Kidney (tissue), 14 donors: Measurements from ENCODE around the gene C7orf57. TPM values are rescaled to one million over a fixed set of nuclear protein-coding genes. Genes with fewer than 3 reads are reported as not detected.

Experiments used
- DNase-seq, 5 donors: peaks; one replicate each; pipeline ENCODE4 v3.0.0-alpha.2; 2013 to 2020
- FAIRE-seq: peaks from 2 replicates; lab custom pipeline; 2012; peaks lifted over from hg19 to GRCh38; lab: Jason Lieb, UNC
- H3K27ac ChIP-seq, 2 donors: one replicate each; pipeline ENCODE4 v1.7.0; 2013; ENCODE audit warnings: low read depth in 2 of 2, low read length in 2 of 2, inconsistent platforms in 1 of 2
- H3K27me3 ChIP-seq: one replicate; pipeline ENCODE4 v1.7.1; 2013; ENCODE audit warnings: low read length, inconsistent platforms; ENCODE audit not compliant: control insufficient read depth, insufficient read depth
- H3K36me3 ChIP-seq, 3 donors: one replicate each; pipeline versions ENCODE4 v1.7.0 to v1.7.1; 2013; ENCODE audit warnings: low read length in 3 of 3, control low read depth in 1 of 3, inconsistent platforms in 1 of 3; ENCODE audit not compliant: insufficient read depth in 3 of 3, control insufficient read depth in 2 of 3
- H3K4me1 ChIP-seq, 3 donors: one replicate each; pipeline versions ENCODE4 v1.7.0 to v1.7.1; 2013; ENCODE audit warnings: low read length in 3 of 3, inconsistent platforms in 1 of 3, low read depth in 1 of 3; ENCODE audit not compliant: control insufficient read depth in 2 of 3, insufficient read depth in 2 of 3
- H3K4me3 ChIP-seq, 3 donors: one replicate each; pipeline versions ENCODE4 v1.7.0 to v1.8.1; 2013; ENCODE audit warnings: low read length in 3 of 3, control low read depth in 1 of 3, inconsistent platforms in 1 of 3
- H3K9ac ChIP-seq, 3 donors: one replicate each; pipeline versions ENCODE4 v1.7.0 to v1.7.1; 2013; ENCODE audit warnings: low read length in 3 of 3, control low read depth in 1 of 3, inconsistent platforms in 1 of 3
- H3K9me3 ChIP-seq, 3 donors: one replicate each; pipeline versions ENCODE4 v1.7.0 to v1.7.1; 2013; ENCODE audit warnings: low read length in 3 of 3, control low read depth in 1 of 3, inconsistent platforms in 1 of 3; ENCODE audit not compliant: control insufficient read depth in 2 of 3, insufficient read depth in 1 of 3
- intact Hi-C: fragments of 100-400 bp; cut with DNase I; formaldehyde crosslinking; loops from one replicate; pipeline ENCODE4 v1.11.1; 2022
- polyA plus RNA-seq: library from polyadenylated mRNA; stranded (reverse); fragments of 350-450 nt; fragmentation: Illumina TruSeq; extraction: RNeasy Lipid Tissue Mini Kit (QIAGEN cat#74804); gene quantifications from one replicate; pipeline ENCODE4 v1.2.3, GENCODE V29; 2014; ENCODE audit warnings: low read depth, low replicate concordance; ENCODE audit not compliant: insufficient read depth
- total RNA-seq: library from RNA; stranded (reverse); fragmentation: NEBNext Ultra II Directional; extraction: Animal tissue kit (Norgen Biotek cat#: 25700); gene quantifications from one replicate; pipeline ENCODE4 v1.2.1, GENCODE V29; 2021
- TF ChIP-seq, protein P1 (sequence below): IDR thresholded peaks from 3 replicates; pipeline ENCODE4 v1.5.1; 2012; ENCODE audit warnings: mild to moderate bottlenecking, moderate library complexity, borderline replicate concordance; ENCODE audit not compliant: insufficient read depth; ENCODE audit errors: extremely low read depth
- donor health status: control.
- donor health status: control.
- donor health status: control.
- donor health status: control.
- donor health status: control.
- donor health status: DM: yes; HTN: yes; CAD: no.
- donor health status: Normal renal cell carcinoma (clear cell type).

Gene C7orf57
- total and polyA plus RNA-seq, 2 donors from 2014 or later, result 0.63 TPM; not detected in 1

- intact Hi-C loops, result no loop called here
- Histone ChIP-seq H3K36me3 (no peaks in the 10 kb centered on the region), H3K4me3 (no peak overlapping the region), H3K27me3 (no peaks in the 10 kb centered on the region), H3K9ac (no peak overlapping the region), H3K27ac (no peak overlapping the region), H3K4me1 (peaks cover 0 to 13% (median 9%) of the 10 kb centered on the region in 3 donors), H3K9me3 (no peaks in the 10 kb centered on the region)
- TF ChIP-seq, protein P1, sequence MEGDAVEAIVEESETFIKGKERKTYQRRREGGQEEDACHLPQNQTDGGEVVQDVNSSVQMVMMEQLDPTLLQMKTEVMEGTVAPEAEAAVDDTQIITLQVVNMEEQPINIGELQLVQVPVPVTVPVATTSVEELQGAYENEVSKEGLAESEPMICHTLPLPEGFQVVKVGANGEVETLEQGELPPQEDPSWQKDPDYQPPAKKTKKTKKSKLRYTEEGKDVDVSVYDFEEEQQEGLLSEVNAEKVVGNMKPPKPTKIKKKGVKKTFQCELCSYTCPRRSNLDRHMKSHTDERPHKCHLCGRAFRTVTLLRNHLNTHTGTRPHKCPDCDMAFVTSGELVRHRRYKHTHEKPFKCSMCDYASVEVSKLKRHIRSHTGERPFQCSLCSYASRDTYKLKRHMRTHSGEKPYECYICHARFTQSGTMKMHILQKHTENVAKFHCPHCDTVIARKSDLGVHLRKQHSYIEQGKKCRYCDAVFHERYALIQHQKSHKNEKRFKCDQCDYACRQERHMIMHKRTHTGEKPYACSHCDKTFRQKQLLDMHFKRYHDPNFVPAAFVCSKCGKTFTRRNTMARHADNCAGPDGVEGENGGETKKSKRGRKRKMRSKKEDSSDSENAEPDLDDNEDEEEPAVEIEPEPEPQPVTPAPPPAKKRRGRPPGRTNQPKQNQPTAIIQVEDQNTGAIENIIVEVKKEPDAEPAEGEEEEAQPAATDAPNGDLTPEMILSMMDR, result no peak
- DNase-seq (no peak), FAIRE-seq (no peak)
Observed at GRCh38 chr7:48083114-48083830, 47.9 kb downstream of the C7orf57 start.

DNA sequence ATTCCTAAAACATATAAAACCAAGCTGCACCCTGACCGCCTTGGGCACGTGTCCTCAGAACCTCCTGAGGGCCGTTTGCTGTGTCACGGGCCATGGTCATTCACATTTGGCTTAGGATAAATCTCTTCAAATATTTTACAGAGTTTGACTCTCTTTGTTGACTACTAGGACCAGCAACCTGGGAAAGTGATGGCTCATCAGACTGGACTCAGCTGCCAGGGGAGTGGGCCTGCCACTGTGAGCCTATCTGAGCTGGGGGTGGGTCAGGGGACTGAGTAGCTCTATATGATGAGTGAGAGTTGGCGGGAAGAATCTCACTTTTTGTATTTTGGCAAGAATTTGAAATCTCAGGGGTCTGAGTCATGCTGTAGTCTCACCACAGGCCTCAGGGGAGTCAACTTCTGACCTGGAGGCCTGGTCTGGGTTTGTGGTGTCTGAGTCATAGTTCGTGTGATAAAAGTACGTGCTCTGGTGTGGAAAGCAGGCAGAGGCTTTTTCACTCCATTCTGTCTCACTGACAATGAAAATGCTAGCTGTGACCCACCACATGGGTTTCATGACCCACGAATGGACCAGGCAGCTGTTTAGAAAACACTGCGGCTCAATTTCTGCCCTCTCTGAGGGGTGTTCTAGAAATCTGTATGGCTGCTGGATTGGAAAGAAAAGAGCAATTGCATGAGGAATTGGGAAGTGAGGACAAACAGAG lies 49.5 kb downstream of the C7orf57 start:
- Histone ChIP-seq H3K36me3 (no peaks in the 10 kb centered on the region), H3K4me1 (peaks cover 0 to 13% (median 10%) of the 10 kb centered on the region in 3 donors), H3K4me3 (no peak overlapping the region), H3K27me3 (no peaks in the 10 kb centered on the region), H3K9ac (no peak overlapping the region), H3K9me3 (no peaks in the 10 kb centered on the region), H3K27ac (peak overlapping the region; percentile 51 to 81)
- FAIRE-seq (no peak), DNase-seq (peak in 1 of 5 donors; percentile 85)
- TF ChIP-seq, protein P1, result no peak
- intact Hi-C loops, result no loop called here

DNA sequence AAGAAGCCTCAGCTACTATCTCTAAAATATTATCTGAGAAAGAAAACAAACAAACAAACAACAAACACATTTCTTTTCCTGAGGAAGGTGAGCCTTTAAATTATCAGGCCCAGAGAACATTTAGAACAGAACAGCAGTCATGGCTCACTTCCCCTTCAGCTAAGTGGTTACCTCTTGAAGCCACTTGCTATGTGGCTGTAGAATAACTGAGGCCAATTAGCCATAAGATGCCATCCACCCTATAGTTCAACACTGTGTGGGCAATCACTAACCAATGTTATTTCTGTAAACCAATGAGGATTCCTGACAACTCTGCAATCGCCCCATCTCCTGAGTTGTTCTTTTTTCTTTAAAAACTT lies 50.1 kb downstream of the C7orf57 start:
- DNase-seq (no peak), FAIRE-seq (no peak)
- Histone ChIP-seq H3K9ac (no peak overlapping the region), H3K4me1 (peaks cover 0 to 15% (median 13%) of the 10 kb centered on the region in 3 donors), H3K27me3 (no peaks in the 10 kb centered on the region), H3K9me3 (no peaks in the 10 kb centered on the region), H3K36me3 (no peaks in the 10 kb centered on the region), H3K4me3 (no peak overlapping the region), H3K27ac (peak overlapping the region in 1 of 2 donors; percentile 81)
- TF ChIP-seq, protein P1, result no peak
- intact Hi-C loops, result no loop called here
